ENCODE results near the gene GSK3B. TPM values are rescaled to one million over a fixed set of nuclear protein-coding genes. Genes with fewer than 3 reads are reported as not detected.
A peak's percentile ranks its signal among the peaks of the same experiment; 100 is the strongest.

Gene GSK3B
- polyA plus RNA-seq, 1 donor (not counting 4 experiments of a cell fraction or from before 2014, with no cell fraction given), result 73.3 TPM

- dilution Hi-C loops (cut with MboI; ENCODE audit: extremely low pct_ligation_motif_present, low sequenced_read_pairs), result no loop called here
- H4K20me1 ChIP-seq (ENCODE audit: control insufficient read depth, extremely low read depth, insufficient read depth, low read length), result peaks cover 4% of the 10 kb centered on the region
- H3K4me2 ChIP-seq (ENCODE audit: control insufficient read depth, extremely low read depth, insufficient read depth, low read depth, low read length), result no peak overlapping the region
Measured at GRCh38 chr3:119831941-119832371, 262.3 kb downstream of the GSK3B start.

GRCh38 chr3:119831022-119831421 is 263.2 kb downstream of the GSK3B start:
- H3K27me3 ChIP-seq (ENCODE audit: control insufficient read depth, extremely low read depth, insufficient read depth, low read length), result no peaks in the 10 kb centered on the region
- peaks cover 24% of the 10 kb centered on the region for H3K79me2 ChIP-seq (ENCODE audit: control insufficient read depth, insufficient read depth, low read length)
- H3K9me1 ChIP-seq (ENCODE audit: control insufficient read depth, extremely low read depth, insufficient read depth, low read length), result no peaks in the 10 kb centered on the region
- H3K4me3 ChIP-seq (ENCODE audit: control insufficient read depth in 2 of 3, extremely low read depth in 1 of 3, insufficient read depth in 2 of 3, low read depth in 1 of 3, low read length in 3 of 3), result no peak overlapping the region
- dilution Hi-C loops (cut with MboI; ENCODE audit: extremely low pct_ligation_motif_present, low sequenced_read_pairs), result no loop called here
- peaks cover 7 to 10% of the 10 kb centered on the region in 2 experiments for H3K36me3 ChIP-seq (ENCODE audit: control insufficient read depth in 2 of 2, extremely low read depth in 1 of 2, insufficient read depth in 2 of 2, low read length in 2 of 2)
- no peak for FAIRE-seq
- peaks cover 4% of the 10 kb centered on the region for H4K20me1 ChIP-seq (ENCODE audit: control insufficient read depth, extremely low read depth, insufficient read depth, low read length)
- H3K4me1 ChIP-seq (ENCODE audit: control insufficient read depth, extremely low read depth, insufficient read depth, low read length), result no peaks in the 10 kb centered on the region
- TF ChIP-seq EZH2 (IDR thresholded peaks at IDR 0.05; ENCODE audit: low read length), result no peak
- TF ChIP-seq CTCF (optimal IDR thresholded peaks at IDR 0.05 in 1 of 3, IDR thresholded peaks at IDR 0.05 in 1 of 3, conservative IDR thresholded peaks at IDR 0.05 in 1 of 3; ENCODE audit: extremely low read depth in 1 of 3, insufficient read depth in 2 of 3, low read length in 3 of 3), result peak; percentile 3 to 9 (median 9)
- H3K9me3 ChIP-seq (ENCODE audit: control insufficient read depth, low read depth, low read length), result no peaks in the 10 kb centered on the region
- H3K9ac ChIP-seq (ENCODE audit: control insufficient read depth, extremely low read depth, insufficient read depth, low read length), result no peak overlapping the region
- DNase-seq (ENCODE audit: low read depth, low spot score), result no peak
- no peak overlapping the region for H3K4me2 ChIP-seq (ENCODE audit: control insufficient read depth, extremely low read depth, insufficient read depth, low read depth, low read length)
- no peak overlapping the region for H2AFZ ChIP-seq (ENCODE audit: control insufficient read depth, low read length)
- H3K27ac ChIP-seq (ENCODE audit: control insufficient read depth, insufficient read depth, low read length), result no peak overlapping the region

More at GRCh38 chr3:119831941-119832371, 262.3 kb downstream of the GSK3B start:
- Histone ChIP-seq H3K9ac (ENCODE audit: control insufficient read depth, extremely low read depth, insufficient read depth, low read length) (no peak overlapping the region), H3K9me3 (ENCODE audit: control insufficient read depth, low read depth, low read length) (no peaks in the 10 kb centered on the region), H3K27me3 (ENCODE audit: control insufficient read depth, extremely low read depth, insufficient read depth, low read length) (no peaks in the 10 kb centered on the region), H3K4me1 (ENCODE audit: control insufficient read depth, extremely low read depth, insufficient read depth, low read length) (no peaks in the 10 kb centered on the region), H3K9me1 (ENCODE audit: control insufficient read depth, extremely low read depth, insufficient read depth, low read length) (no peaks in the 10 kb centered on the region), H3K27ac (ENCODE audit: control insufficient read depth, insufficient read depth, low read length) (no peak overlapping the region), H2AFZ (ENCODE audit: control insufficient read depth, low read length) (no peak overlapping the region), H3K36me3 (ENCODE audit: control insufficient read depth in 2 of 2, extremely low read depth in 1 of 2, insufficient read depth in 2 of 2, low read length in 2 of 2) (peaks cover 2 to 10% of the 10 kb centered on the region in 2 experiments), H3K79me2 (ENCODE audit: control insufficient read depth, insufficient read depth, low read length) (peaks cover 26% of the 10 kb centered on the region), H3K4me3 (ENCODE audit: control insufficient read depth in 2 of 3, extremely low read depth in 1 of 3, insufficient read depth in 2 of 3, low read depth in 1 of 3, low read length in 3 of 3) (no peak overlapping the region)
- TF ChIP-seq EZH2 (IDR thresholded peaks at IDR 0.05; ENCODE audit: low read length) (no peak), CTCF (optimal IDR thresholded peaks at IDR 0.05 in 1 of 3, IDR thresholded peaks at IDR 0.05 in 1 of 3, conservative IDR thresholded peaks at IDR 0.05 in 1 of 3; ENCODE audit: extremely low read depth in 1 of 3, insufficient read depth in 2 of 3, low read length in 3 of 3) (no peak)
- DNase-seq (ENCODE audit: low read depth, low spot score), result no peak
- no peak for FAIRE-seq
